Stimulated activated CD8-positive, alpha-beta memory T cell treated with anti-CD3 and anti-CD28 coated beads, Interleukin-12 subunit alpha, Interleukin-12 subunit beta, amount 100 ng/mL, for 24 hours (primary cell): ENCODE measurements around the gene KBTBD12.

Source experiments
- DNase-seq: peaks from one replicate; pipeline ENCODE4 v3.0.0-alpha.2; 2020; ENCODE audit errors: extremely low read depth

The KBTBD12 gene

GRCh38 chr3:127953091-127954035, 38.3 kb downstream of the KBTBD12 start:
- no peak for DNase-seq

GRCh38 chr3:127954640-127955039, 39.6 kb downstream of the KBTBD12 start:
- no peak for DNase-seq

GRCh38 chr3:127955728-127956127, 40.7 kb downstream of the KBTBD12 start:
- DNase-seq: no peak

- DNase-seq: no peak
Measured at GRCh38 chr3:127959041-127959440, 44.0 kb downstream of the KBTBD12 start.

GRCh38 chr3:127959873-127960272, 44.8 kb downstream of the KBTBD12 start:
- no peak for DNase-seq

GRCh38 chr3:127960421-127960965, 45.5 kb downstream of the KBTBD12 start:
- no peak for DNase-seq

GRCh38 chr3:127961124-127961523, 46.1 kb downstream of the KBTBD12 start:
- no peak for DNase-seq

GRCh38 chr3:127961963-127962362, 46.9 kb downstream of the KBTBD12 start:
- no peak for DNase-seq

GRCh38 chr3:127962937-127963336, 47.9 kb downstream of the KBTBD12 start:
- no peak for DNase-seq

- no peak for DNase-seq
Measured at GRCh38 chr3:127964053-127964452, 49.0 kb downstream of the KBTBD12 start.

GRCh38 chr3:127964816-127965215, 49.8 kb downstream of the KBTBD12 start:
- no peak for DNase-seq

GRCh38 chr3:127967316-127967715, 52.3 kb downstream of the KBTBD12 start:
- DNase-seq: no peak

GRCh38 chr3:127970966-127971592, 56.0 kb downstream of the KBTBD12 start:
- no peak for DNase-seq

GRCh38 chr3:127974226-127974625, 59.2 kb downstream of the KBTBD12 start:
- DNase-seq: no peak

GRCh38 chr3:127975153-127976029, 60.4 kb downstream of the KBTBD12 start:
- DNase-seq: no peak

GRCh38 chr3:127978636-127979035, 63.6 kb downstream of the KBTBD12 start:
- no peak for DNase-seq

GRCh38 chr3:127979473-127979872, 64.4 kb downstream of the KBTBD12 start:
- no peak for DNase-seq

- no peak for DNase-seq
Measured at GRCh38 chr3:127981097-127981496, 66.1 kb downstream of the KBTBD12 start.

- DNase-seq: no peak
Measured at GRCh38 chr3:127982155-127982554, 67.1 kb downstream of the KBTBD12 start.

- no peak for DNase-seq
Measured at GRCh38 chr3:127984241-127984975, 69.4 kb downstream of the KBTBD12 start.

GRCh38 chr3:127985216-127985615, 70.2 kb downstream of the KBTBD12 start:
- DNase-seq: no peak
